Measurements from ENCODE around the gene ERBIN. TPM values are rescaled to one million over a fixed set of nuclear protein-coding genes. Genes with fewer than 3 reads are reported as not detected.

The ERBIN gene
- polyA plus RNA-seq, 3 donors = 25.2 to 43.3 (median 28.6) TPM

GRCh38 chr5:65933295-65933694 lies 6.9 kb downstream of the ERBIN start:
- H3K36me3 ChIP-seq (replicated peaks in 1 of 2; ENCODE audit: control insufficient read depth in 1 of 2, insufficient read depth in 2 of 2, low read length in 2 of 2) = peaks cover 0 to 7% of the 10 kb centered on the region in 2 donors
- WGBS (ENCODE audit: insufficient coverage) = no CpG with 5 or more reads among the region's 2 CpGs
- Mint-ChIP-seq H3K36me3 (peaks cover 24 to 40% of the 10 kb centered on the region in 2 donors), H3K27ac (peak overlapping the region in 1 of 7 donors; percentile 6), H3K9me3 (peaks cover 0 to 2% (median 0%) of the 10 kb centered on the region in 7 donors), H3K4me1 (peaks cover 62% of the 10 kb centered on the region), H3K27me3 (ENCODE audit: low read depth in 3 of 3) (no peaks in the 10 kb centered on the region), H3K4me3 (no peak overlapping the region)
- no peak overlapping the region for H2AFZ ChIP-seq (ENCODE audit: insufficient read depth, low read depth, low read length, poor library complexity, severe bottlenecking)
- peaks cover 100% of the 10 kb centered on the region for H3K79me2 ChIP-seq (ENCODE audit: insufficient read depth, low read length)
- intact Hi-C loops (cut with micrococcal nuclease) = no loop called here
- H3K9ac ChIP-seq (ENCODE audit: insufficient read depth, low read length, poor library complexity, severe bottlenecking) = no peak overlapping the region
- H3K4me3 ChIP-seq (replicated peaks in 1 of 3; ENCODE audit: low read depth in 2 of 3, low read length in 3 of 3) = no peak overlapping the region
- TF ChIP-seq CTCF (IDR thresholded peaks at IDR 0.05) = no peak
- H3K27me3 ChIP-seq (ENCODE audit: control insufficient read depth in 2 of 2, insufficient read depth in 2 of 2, low read length in 2 of 2) = no peaks in the 10 kb centered on the region
- H4K20me1 ChIP-seq (ENCODE audit: insufficient read depth, low read length) = peaks cover 100% of the 10 kb centered on the region
- peaks cover 6 to 26% of the 10 kb centered on the region in 2 donors for H3K4me1 ChIP-seq (ENCODE audit: control insufficient read depth in 1 of 2, insufficient read depth in 2 of 2, low read length in 2 of 2)
- H3K9me3 ChIP-seq (replicated peaks in 1 of 2; ENCODE audit: control insufficient read depth in 1 of 2, insufficient read depth in 1 of 2, low read length in 2 of 2) = peaks cover 0 to 1% of the 10 kb centered on the region in 2 donors
- no peak overlapping the region for H3K27ac ChIP-seq (ENCODE audit: low read depth in 1 of 2, low read length in 2 of 2)
- H3K4me2 ChIP-seq (replicated peaks; ENCODE audit: extremely low read depth, low read length, poor library complexity, severe bottlenecking) = no peak overlapping the region
- DNase-seq = no peak

- TF ChIP-seq CTCF (IDR thresholded peaks at IDR 0.05) = no peak
- peaks cover 0 to 9% of the 10 kb centered on the region in 2 donors for H3K9me3 ChIP-seq (replicated peaks in 1 of 2; ENCODE audit: control insufficient read depth in 1 of 2, insufficient read depth in 1 of 2, low read length in 2 of 2)
- no peak overlapping the region for H3K4me3 Mint-ChIP-seq
- H3K36me3 Mint-ChIP-seq = peaks cover 9 to 36% of the 10 kb centered on the region in 2 donors
- peaks cover 28% of the 10 kb centered on the region for H3K4me1 Mint-ChIP-seq
- H3K27me3 Mint-ChIP-seq (ENCODE audit: low read depth in 3 of 3) = no peaks in the 10 kb centered on the region
- H3K4me3 ChIP-seq (replicated peaks in 1 of 3; ENCODE audit: low read depth in 2 of 3, low read length in 3 of 3) = no peak overlapping the region
- WGBS (ENCODE audit: insufficient coverage) = 95% methylated on average over 2 of the region's 5 CpGs
- H3K27ac ChIP-seq (ENCODE audit: low read depth in 1 of 2, low read length in 2 of 2) = no peak overlapping the region
- H3K9me3 Mint-ChIP-seq = peaks cover 0 to 11% (median 6%) of the 10 kb centered on the region in 7 donors
- H3K79me2 ChIP-seq (ENCODE audit: insufficient read depth, low read length) = peaks cover 85% of the 10 kb centered on the region
- intact Hi-C loops (cut with micrococcal nuclease) = no loop called here
- no peak overlapping the region for H3K9ac ChIP-seq (ENCODE audit: insufficient read depth, low read length, poor library complexity, severe bottlenecking)
- H3K36me3 ChIP-seq (replicated peaks in 1 of 2; ENCODE audit: control insufficient read depth in 1 of 2, insufficient read depth in 2 of 2, low read length in 2 of 2) = peaks cover 0 to 2% of the 10 kb centered on the region in 2 donors
- no peak for DNase-seq
- H3K4me1 ChIP-seq (ENCODE audit: control insufficient read depth in 1 of 2, insufficient read depth in 2 of 2, low read length in 2 of 2) = no peaks in the 10 kb centered on the region
- no peaks in the 10 kb centered on the region for H3K27me3 ChIP-seq (ENCODE audit: control insufficient read depth in 2 of 2, insufficient read depth in 2 of 2, low read length in 2 of 2)
- H3K27ac Mint-ChIP-seq = peak overlapping the region in 3 of 7 donors; percentile 37 to 60 (median 50)
- H4K20me1 ChIP-seq (ENCODE audit: insufficient read depth, low read length) = peaks cover 85% of the 10 kb centered on the region
- no peak overlapping the region for H2AFZ ChIP-seq (ENCODE audit: insufficient read depth, low read depth, low read length, poor library complexity, severe bottlenecking)
- H3K4me2 ChIP-seq (replicated peaks; ENCODE audit: extremely low read depth, low read length, poor library complexity, severe bottlenecking) = no peak overlapping the region
Observed at GRCh38 chr5:65938256-65938655, 11.9 kb downstream of the ERBIN start.
